ENCODE results near the gene NPHS1.

DNA sequence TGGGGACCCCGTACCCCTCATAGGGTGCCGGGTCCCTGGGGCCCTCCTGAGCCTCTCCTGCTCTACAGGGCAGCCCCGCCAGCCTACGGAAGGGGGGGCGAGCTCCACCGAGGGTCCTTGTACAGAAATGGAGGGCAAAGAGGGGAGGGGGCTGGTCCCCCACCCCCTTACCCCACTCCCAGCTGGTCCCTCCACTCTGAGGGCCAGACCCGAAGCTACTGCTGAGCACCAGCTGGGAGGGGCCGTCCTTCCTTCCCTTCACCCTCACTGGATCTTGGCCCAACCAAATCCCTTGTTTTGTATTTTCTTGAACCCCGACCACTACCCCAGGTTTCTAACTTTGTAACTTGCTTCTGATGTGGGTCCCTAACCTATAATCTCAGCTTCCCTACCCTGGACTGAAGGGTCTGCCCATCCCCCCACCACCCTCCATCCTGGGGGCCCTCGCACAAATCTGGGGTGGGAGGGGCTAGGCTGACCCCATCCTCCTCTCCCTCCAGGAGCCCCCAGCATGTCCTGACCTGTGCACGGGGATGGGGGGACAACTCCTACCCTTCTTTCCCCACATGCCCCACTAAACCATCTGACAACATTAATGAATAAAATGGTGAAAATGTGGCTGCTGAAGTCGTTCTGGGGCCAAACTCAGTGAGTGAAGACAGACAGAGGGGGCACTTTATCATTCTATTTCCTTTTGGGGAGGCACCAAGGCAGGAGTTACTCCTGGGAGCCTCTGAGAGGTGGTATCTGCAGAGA, 63.9 kb downstream of the NPHS1 start:
- TF ChIP-seq, protein P1, sequence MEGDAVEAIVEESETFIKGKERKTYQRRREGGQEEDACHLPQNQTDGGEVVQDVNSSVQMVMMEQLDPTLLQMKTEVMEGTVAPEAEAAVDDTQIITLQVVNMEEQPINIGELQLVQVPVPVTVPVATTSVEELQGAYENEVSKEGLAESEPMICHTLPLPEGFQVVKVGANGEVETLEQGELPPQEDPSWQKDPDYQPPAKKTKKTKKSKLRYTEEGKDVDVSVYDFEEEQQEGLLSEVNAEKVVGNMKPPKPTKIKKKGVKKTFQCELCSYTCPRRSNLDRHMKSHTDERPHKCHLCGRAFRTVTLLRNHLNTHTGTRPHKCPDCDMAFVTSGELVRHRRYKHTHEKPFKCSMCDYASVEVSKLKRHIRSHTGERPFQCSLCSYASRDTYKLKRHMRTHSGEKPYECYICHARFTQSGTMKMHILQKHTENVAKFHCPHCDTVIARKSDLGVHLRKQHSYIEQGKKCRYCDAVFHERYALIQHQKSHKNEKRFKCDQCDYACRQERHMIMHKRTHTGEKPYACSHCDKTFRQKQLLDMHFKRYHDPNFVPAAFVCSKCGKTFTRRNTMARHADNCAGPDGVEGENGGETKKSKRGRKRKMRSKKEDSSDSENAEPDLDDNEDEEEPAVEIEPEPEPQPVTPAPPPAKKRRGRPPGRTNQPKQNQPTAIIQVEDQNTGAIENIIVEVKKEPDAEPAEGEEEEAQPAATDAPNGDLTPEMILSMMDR (IDR thresholded peaks at IDR 0.05) = no peak
- TF ChIP-seq POLR2AphosphoS5 (IDR thresholded peaks at IDR 0.05) (no peak), POLR2A (IDR thresholded peaks at IDR 0.05) (no peak)
